ENCODE results near the gene GPR15LG. TPM values are rescaled to one million over a fixed set of nuclear protein-coding genes. Genes with fewer than 3 reads are reported as not detected.

Gene GPR15LG
- total and polyA plus RNA-seq, 12 donors: 0.25 TPM; not detected in 11

- no peaks in the 10 kb centered on the region for H3K36me3 ChIP-seq (replicated peaks in 1 of 2)
- H3K4me3 ChIP-seq: no peak overlapping the region
- H3K27me3 ChIP-seq: no peaks in the 10 kb centered on the region
- peak in 1 of 7 donors; percentile 15 for DNase-seq
- no peaks in the 10 kb centered on the region for H3K9me3 ChIP-seq (replicated peaks in 1 of 3)
- WGBS, 4 donors: 84 to 91% (median 87%) methylated on average over 7 to 9 of the region's 9 CpGs
- no peak overlapping the region for H3K27ac ChIP-seq
- TF ChIP-seq CTCF (IDR thresholded peaks at IDR 0.05): no peak
- no peak for TF ChIP-seq POLR2A (IDR thresholded peaks at IDR 0.05)
- intact Hi-C loops (cut with DNase I): no loop called here
- no peaks in the 10 kb centered on the region for H3K4me1 ChIP-seq (replicated peaks in 1 of 2)
These were observed 889 bp upstream of the GPR15LG start for GRCh38 chr10:84172467-84173356.

- Histone ChIP-seq H3K9me3 (replicated peaks in 1 of 3) (no peaks in the 10 kb centered on the region), H3K27me3 (no peaks in the 10 kb centered on the region), H3K4me3 (no peak overlapping the region), H3K36me3 (replicated peaks in 1 of 2) (no peaks in the 10 kb centered on the region), H3K4me1 (replicated peaks in 1 of 2) (no peaks in the 10 kb centered on the region), H3K27ac (no peak overlapping the region)
- peak in 2 of 7 donors; percentile 5 to 14 for DNase-seq
- 84 to 88% (median 85%) methylated on average over 6 of the region's 6 CpGs for WGBS, 4 donors
- intact Hi-C loops (cut with DNase I): no loop called here
- TF ChIP-seq POLR2A (IDR thresholded peaks at IDR 0.05) (no peak), CTCF (IDR thresholded peaks at IDR 0.05) (no peak)
These were observed 1.8 kb downstream of the GPR15LG start for GRCh38 chr10:84175436-84175835.

GRCh38 chr10:84176351-84176750 is 2.8 kb downstream of the GPR15LG start:
- H3K4me1 ChIP-seq (replicated peaks in 1 of 2): no peaks in the 10 kb centered on the region
- 58 to 87% (median 82%) methylated on average over 2 to 4 of the region's 4 CpGs for WGBS, 4 donors
- no peaks in the 10 kb centered on the region for H3K9me3 ChIP-seq (replicated peaks in 1 of 3)
- intact Hi-C loops (cut with DNase I): no loop called here
- H3K4me3 ChIP-seq: no peak overlapping the region
- no peak overlapping the region for H3K27ac ChIP-seq
- no peaks in the 10 kb centered on the region for H3K36me3 ChIP-seq (replicated peaks in 1 of 2)
- TF ChIP-seq POLR2A (IDR thresholded peaks at IDR 0.05) (no peak), CTCF (IDR thresholded peaks at IDR 0.05) (no peak)
- peak in 2 of 7 donors; percentile 8 to 18 for DNase-seq
- no peaks in the 10 kb centered on the region for H3K27me3 ChIP-seq

DNA sequence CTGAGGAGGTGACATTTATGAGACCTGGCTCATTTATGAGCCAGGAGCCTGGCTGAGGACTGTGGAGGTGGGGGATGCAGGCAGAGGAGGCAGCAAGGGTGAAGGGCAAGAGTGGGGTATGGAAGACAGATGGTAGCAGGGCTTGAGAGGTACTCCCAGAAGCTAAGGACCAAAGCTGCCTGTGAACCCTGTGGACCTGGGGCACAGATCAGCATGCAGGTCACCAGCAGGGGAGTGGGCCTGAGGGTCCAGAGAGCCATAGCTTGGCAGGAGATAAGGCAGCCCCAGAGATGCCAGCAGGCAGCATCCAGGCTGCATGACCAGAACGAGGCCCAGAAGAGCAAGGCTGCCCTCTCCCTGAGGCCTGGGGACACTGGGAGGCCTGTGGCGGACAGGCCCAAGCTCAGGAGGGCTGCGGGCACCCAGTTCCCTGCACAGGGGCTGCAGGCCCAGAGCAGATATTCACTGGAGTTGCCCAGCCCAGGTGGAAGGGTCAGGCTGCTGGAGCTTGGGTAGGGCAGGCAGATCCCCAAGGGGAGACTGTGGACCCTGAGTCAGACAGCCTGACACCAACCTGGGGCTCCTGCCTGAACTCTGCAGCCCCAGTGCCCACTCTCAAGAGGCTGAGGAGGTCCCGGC is 3.4 kb downstream of the GPR15LG start:
- Histone ChIP-seq H3K9me3 (replicated peaks in 1 of 3) (no peaks in the 10 kb centered on the region), H3K4me3 (no peak overlapping the region), H3K36me3 (replicated peaks in 1 of 2) (no peaks in the 10 kb centered on the region), H3K27me3 (no peaks in the 10 kb centered on the region), H3K4me1 (replicated peaks in 1 of 2) (no peaks in the 10 kb centered on the region), H3K27ac (no peak overlapping the region)
- intact Hi-C loops (cut with DNase I): no loop called here
- peak in 1 of 7 donors; percentile 37 for DNase-seq
- no peak for TF ChIP-seq CTCF (IDR thresholded peaks at IDR 0.05)
- no peak for TF ChIP-seq POLR2A (IDR thresholded peaks at IDR 0.05)
- WGBS, 4 donors: 90 to 96% (median 92%) methylated on average over 3 to 4 of the region's 4 CpGs; no CpG with 5 or more reads in 1 of the 4 donors
